IMR-90 (cell line): ENCODE measurements around the gene PTPRF. TPM values are rescaled to one million over a fixed set of nuclear protein-coding genes. Genes with fewer than 3 reads are reported as not detected.

ENCODE experiments used
- ATAC-seq: fragments of 200-7000 bp; cut with Tn5 transposase; 2 replicates; pipeline ENCODE4 v1.9.1; 2020; ENCODE audit warnings: low read depth, mild to moderate bottlenecking, moderate library complexity
- BruUV-seq: library from RNA; stranded (reverse); fragments of 400-500 nt; replicated peaks from 2 replicates; lab custom pipeline; 2021; lab: Mats Ljungman, UMichigan
- CTCF ChIA-PET: fragments of 300-600 bp; formaldehyde crosslinking; extraction: SDS; loops from one replicate; lab custom pipeline; 2021; ENCODE audit warnings: antibody characterized with exemption; lab: Yijun Ruan, JAX
- POLR2A ChIA-PET: fragments of 300-600 bp; sonication (Branson Sonifier 250); formaldehyde crosslinking; loops from one replicate; lab custom pipeline; 2022; ENCODE audit warnings: antibody characterized with exemption; ENCODE audit not compliant: unreplicated experiment; lab: Charles Lee
- DNase-seq: peaks from one replicate; pipeline ENCODE4 v3.0.0; 2013
- H2AFZ ChIP-seq: replicated peaks from 2 replicates; pipeline ENCODE3; 2013; ENCODE audit warnings: low read length, mild to moderate bottlenecking; ENCODE audit not compliant: poor library complexity
- H2AK5ac ChIP-seq: 2 replicates; pipeline ENCODE4 v1.6.1; 2013; ENCODE audit warnings: low read depth, low read length, inconsistent platforms
- H2AK9ac ChIP-seq: replicated peaks from 2 replicates; pipeline ENCODE3; 2013; ENCODE audit warnings: mild to moderate bottlenecking, low read depth, low read length, moderate library complexity; ENCODE audit not compliant: poor library complexity
- H2BK120ac ChIP-seq: 2 replicates; pipeline ENCODE4 v1.6.1; 2013; ENCODE audit warnings: low read depth, low read length, inconsistent platforms
- H2BK15ac ChIP-seq: 3 replicates; pipeline ENCODE4 v1.6.1; 2013; ENCODE audit warnings: low read depth, low read length, inconsistent platforms
- H2BK20ac ChIP-seq: 2 replicates; pipeline ENCODE4 v1.6.1; 2013; ENCODE audit warnings: low read depth, mild to moderate bottlenecking, inconsistent platforms, low read length, moderate library complexity
- H2BK5ac ChIP-seq: 2 replicates; pipeline ENCODE4 v1.6.1; 2013; ENCODE audit warnings: mild to moderate bottlenecking, low read depth, low read length, inconsistent platforms; ENCODE audit not compliant: poor library complexity, severe bottlenecking
- H3K14ac ChIP-seq: replicated peaks from 2 replicates; pipeline ENCODE4 v1.6.1; 2013; ENCODE audit warnings: low read depth, low read length, inconsistent platforms
- H3K18ac ChIP-seq: 2 replicates; pipeline ENCODE4 v1.6.1; 2013; ENCODE audit warnings: low read depth, low read length, control low read depth
- H3K23ac ChIP-seq: 2 replicates; pipeline ENCODE4 v1.6.1; 2013; ENCODE audit warnings: low read depth, low read length, inconsistent platforms
- H3K27ac ChIP-seq: 2 replicates; pipeline ENCODE4 v1.5.1; 2013; ENCODE audit warnings: mild to moderate bottlenecking, control low read depth, low read length; ENCODE audit not compliant: insufficient read depth
- H3K27me3 ChIP-seq: 2 replicates; pipeline ENCODE4 v1.6.1; 2013; ENCODE audit warnings: low read length; ENCODE audit not compliant: control insufficient read depth, insufficient read depth
- H3K36me3 ChIP-seq: 2 replicates; pipeline ENCODE4 v1.6.1; 2013; ENCODE audit warnings: low read length, mixed read lengths; ENCODE audit not compliant: control insufficient read depth, insufficient read depth
- H3K4ac ChIP-seq: 2 replicates; pipeline ENCODE4 v1.6.1; 2013; ENCODE audit warnings: low read depth, low read length, inconsistent platforms
- H3K4me1 ChIP-seq: 2 replicates; pipeline ENCODE4 v1.6.1; 2013; ENCODE audit warnings: low read length, mixed read lengths; ENCODE audit not compliant: control insufficient read depth, insufficient read depth
- H3K4me2 ChIP-seq: 2 replicates; pipeline ENCODE4 v1.6.1; 2013; ENCODE audit warnings: low read depth, mild to moderate bottlenecking, control low read depth, low read length, moderate library complexity
- H3K4me3 ChIP-seq: 2 replicates; pipeline ENCODE4 v1.5.1; 2013; ENCODE audit warnings: low read depth, mild to moderate bottlenecking, control low read depth, low read length, moderate library complexity; ENCODE audit not compliant: insufficient read depth
- H3K56ac ChIP-seq: 2 replicates; pipeline ENCODE4 v1.6.1; 2013; ENCODE audit warnings: low read length, inconsistent platforms; ENCODE audit not compliant: insufficient read depth; ENCODE audit errors: extremely low read depth
- H3K79me1 ChIP-seq, 2 experiments: 2 replicates each; pipeline ENCODE4 v1.6.1; 2013; ENCODE audit warnings: low read length in 2 of 2, inconsistent platforms in 1 of 2, low read depth in 1 of 2
- H3K9ac ChIP-seq: 2 replicates; pipeline ENCODE4 v1.6.1; 2013; ENCODE audit warnings: low read depth, low read length, control low read depth
- H3K9me1 ChIP-seq: 2 replicates; pipeline ENCODE4 v1.6.1; 2013; ENCODE audit warnings: low read length, inconsistent platforms; ENCODE audit not compliant: insufficient read depth
- H3K9me3 ChIP-seq: 2 replicates; pipeline ENCODE4 v1.6.1; 2013; ENCODE audit warnings: low read length; ENCODE audit not compliant: control insufficient read depth, insufficient read depth
- H4K20me1 ChIP-seq: 2 replicates; pipeline ENCODE4 v1.6.1; 2013; ENCODE audit warnings: low read length, inconsistent platforms; ENCODE audit not compliant: insufficient read depth
- H4K5ac ChIP-seq: 2 replicates; pipeline ENCODE4 v1.6.1; 2013; ENCODE audit warnings: mild to moderate bottlenecking, low read depth, low read length, control low read depth
- H4K8ac ChIP-seq, 2 experiments: 2 replicates each; pipeline ENCODE4 v1.6.1; 2013; ENCODE audit warnings: low read depth in 2 of 2, low read length in 2 of 2, control low read depth in 1 of 2, inconsistent platforms in 1 of 2
- H4K91ac ChIP-seq: 2 replicates; pipeline ENCODE4 v1.6.1; 2013; ENCODE audit warnings: low read depth, low read length, inconsistent platforms; ENCODE audit not compliant: insufficient read depth
- BHLHE40 ChIP-seq: fragments of 150-350 bp; IDR thresholded peaks from 2 replicates; pipeline ENCODE4 v1.6.1; 2016; ENCODE audit warnings: mild to moderate bottlenecking, low read depth, low read length
- MXI1 ChIP-seq: IDR thresholded peaks from 2 replicates; pipeline ENCODE4 v1.6.1; 2012; ENCODE audit warnings: low read depth, mild to moderate bottlenecking, low read length, moderate library complexity, borderline replicate concordance
- RFX5 ChIP-seq: IDR thresholded peaks from 2 replicates; pipeline ENCODE4 v1.8.0; 2012; ENCODE audit warnings: low read depth, mild to moderate bottlenecking, low read length, moderate library complexity
- USF2 ChIP-seq: fragments of 150-350 bp; IDR thresholded peaks from 2 replicates; pipeline ENCODE4 v1.6.1; 2017; ENCODE audit warnings: mild to moderate bottlenecking, antibody characterized with exemption, low read length, low read depth
- WGBS, 2 experiments: methylation state at CpG; one replicate each; pipeline versions ENCODE4 v1.1.5 to v1.1.7; 2013; ENCODE audit warnings: missing lambda C conversion rate in 2 of 2; ENCODE audit not compliant: insufficient read length in 1 of 2; ENCODE audit errors: extremely low coverage in 2 of 2; 5-methylcytosine and 5-hydroxymethylcytosine counted together
- dilution Hi-C: fragments of 300-500 bp; cut with HindIII; formaldehyde crosslinking; loops from one replicate; pipeline ENCODE4 v1.14.3; 2018; ENCODE audit warnings: low sequenced_read_pairs; ENCODE audit not compliant: unreplicated experiment
- in situ Hi-C: fragments of 300-500 bp; cut with MboI; formaldehyde crosslinking; loops from 3 replicates; pipeline ENCODE4 v1.14.3; 2019; ENCODE audit warnings: low sequenced_read_pairs, inconsistent platforms, mixed read lengths
- intact Hi-C: fragments of 100-400 bp; cut with micrococcal nuclease; formaldehyde crosslinking; loops from 2 replicates; pipeline ENCODE4 v1.10.0; 2022
- polyA plus RNA-seq, 3 experiments: library from polyadenylated mRNA; depleted of rRNA; stranded (reverse); fragments of >200 nt; gene quantifications; 2 replicates each; pipeline ENCODE4 v1.2.3, GENCODE V29; 2012; ENCODE audit warnings: low replicate concordance in 1 of 3
- total RNA-seq: library from RNA; depleted of rRNA; stranded (reverse); fragments of >200 nt; gene quantifications from 2 replicates; pipeline ENCODE4 v1.2.3, GENCODE V29; 2012

Gene PTPRF
- total and polyA plus RNA-seq, 2 of the 4 experiments (the other 2 are of a cell fraction) = 25.8 to 92.3 TPM

GRCh38 chr1:43505077-43505780 lies 25.5 kb upstream of the PTPRF start:
- no peak overlapping the region for H4K8ac ChIP-seq

More at GRCh38 chr1:43505077-43505780, 25.5 kb upstream of the PTPRF start:
- no peak overlapping the region for H3K27ac ChIP-seq
- dilution Hi-C loops (no loop called here), intact Hi-C loops (no loop called here), in situ Hi-C loops (no loop called here)
- H3K9me3 ChIP-seq = no peaks in the 10 kb centered on the region
- 0 out of 2 replicates have a peak overlapping the region, but pooled peaks have one; percentile 21 for H2AK5ac ChIP-seq
- no peak overlapping the region for H3K14ac ChIP-seq
- 0 out of 2 replicates have a peak overlapping the region, but pooled peaks have one; percentile 24 for H3K23ac ChIP-seq
- H3K79me1 ChIP-seq = no peaks in the 10 kb centered on the region
- H3K36me3 ChIP-seq = no peaks in the 10 kb centered on the region
- ChIA-PET POLR2A (no interaction called here), CTCF (interaction anchor here (0.8 kb wide), 1 partner anchor 23 kb away, joined by 3 read pairs; no protein-coding TSS in a partner anchor)
- H4K5ac ChIP-seq = no peak overlapping the region
- H2BK15ac ChIP-seq = no peak overlapping the region
- no peak overlapping the region for H2BK120ac ChIP-seq
- no peak overlapping the region for H4K91ac ChIP-seq
- H2AFZ ChIP-seq = peak overlapping the region; percentile 66
- no peak overlapping the region for H2BK5ac ChIP-seq
- no peak for TF ChIP-seq BHLHE40
- TF ChIP-seq RFX5 = no peak
- no peak for TF ChIP-seq MXI1
- no peak for TF ChIP-seq USF2
- H2AK9ac ChIP-seq = no peak overlapping the region
- no peaks in the 10 kb centered on the region for H3K27me3 ChIP-seq
- no peak overlapping the region for H3K4me2 ChIP-seq
- H3K9ac ChIP-seq = no peak overlapping the region
- no peak overlapping the region for H3K4ac ChIP-seq
- no TSS peak for BruUV-seq
- WGBS, 2 experiments = 100% methylated on average over 2 of the region's 10 CpGs; no CpG with 5 or more reads in 1 of the 2 experiments
- H3K9me1 ChIP-seq = 0 out of 2 replicates have a peak, but pooled peaks cover 4% of the 10 kb centered on the region
- ATAC-seq (no peak), DNase-seq (no peak)
- H2BK20ac ChIP-seq = no peak overlapping the region
- H3K18ac ChIP-seq = no peak overlapping the region
- H3K56ac ChIP-seq = no peak overlapping the region
- H3K4me3 ChIP-seq = no peak overlapping the region
- no peaks in the 10 kb centered on the region for H4K20me1 ChIP-seq
- H3K4me1 ChIP-seq = no peaks in the 10 kb centered on the region
